Type B pancreatic cell (in vitro differentiated cells): ENCODE data around the gene ELL3. TPM values are rescaled to one million over a fixed set of nuclear protein-coding genes. Genes with fewer than 3 reads are reported as not detected.

Experiments used
- DNase-seq: peaks from one replicate; pipeline ENCODE4 v3.0.0; 2021; ENCODE audit warnings: mixed read lengths; ENCODE audit not compliant: unreplicated experiment; ENCODE audit errors: extremely low spot score
- H3K27ac Mint-ChIP-seq: 2 replicates; pipeline ENCODE4 v1.8.0; 2021; ENCODE audit warnings: mild to moderate bottlenecking, mixed read lengths
- H3K27me3 Mint-ChIP-seq: 2 replicates; pipeline ENCODE4 v1.8.0; 2021; ENCODE audit warnings: mixed read lengths
- H3K36me3 Mint-ChIP-seq: 2 replicates; pipeline ENCODE4 v1.8.0; 2021; ENCODE audit warnings: mixed read lengths
- H3K4me1 Mint-ChIP-seq: one replicate; pipeline ENCODE4 v1.8.0; 2021; ENCODE audit warnings: mixed read lengths; ENCODE audit not compliant: unreplicated experiment
- H3K4me3 Mint-ChIP-seq: 2 replicates; pipeline ENCODE4 v1.8.0; 2021; ENCODE audit warnings: mild to moderate bottlenecking, mixed read lengths
- H3K9me3 Mint-ChIP-seq: 2 replicates; pipeline ENCODE4 v1.8.0; 2021; ENCODE audit warnings: mixed read lengths
- CTCF ChIP-seq: fragments of 200-600 bp; sonication (generic); conservative IDR thresholded peaks from 2 replicates; pipeline ENCODE4 v1.5.0; 2021; ENCODE audit warnings: antibody characterized with exemption, mild to moderate bottlenecking
- microRNA-seq: library from miRNA; unstranded; fragments of <30 nt; microRNA quantifications from one replicate; pipeline ENCODE4, GENCODE V29; 2020
- total RNA-seq: library from RNA; stranded (reverse); gene quantifications from 2 replicates; pipeline ENCODE4 v1.2.1, GENCODE V29; 2021; ENCODE audit warnings: low replicate concordance

ELL3 gene
- total RNA-seq, 1 donor from 2014 or later = 4.1 TPM

DNA sequence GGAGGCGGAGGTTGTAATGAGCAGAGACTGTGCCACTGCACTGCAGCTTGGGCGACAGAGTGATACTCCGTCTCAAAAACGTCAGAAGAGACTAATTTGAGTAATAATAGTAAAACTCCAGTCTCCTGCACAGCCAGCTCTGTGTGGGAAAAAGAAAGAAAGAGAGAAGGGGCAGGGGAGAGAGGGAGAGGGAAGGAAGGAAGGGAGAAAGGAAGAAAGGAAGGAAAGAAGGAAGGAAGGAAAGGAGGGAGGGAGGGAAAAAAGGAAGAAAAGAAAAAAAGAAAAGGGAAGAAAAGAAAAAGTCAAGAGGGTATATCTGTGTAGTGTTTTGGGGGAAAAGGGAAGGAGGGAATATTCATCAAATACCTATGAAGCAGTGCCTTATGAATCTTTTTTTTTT lies 53.6 kb downstream of the ELL3 start:
- no peak overlapping the region for H3K4me3 Mint-ChIP-seq
- H3K4me1 Mint-ChIP-seq = no peaks in the 10 kb centered on the region
- no peak overlapping the region for H3K27ac Mint-ChIP-seq
- no peaks in the 10 kb centered on the region for H3K36me3 Mint-ChIP-seq
- no peaks in the 10 kb centered on the region for H3K9me3 Mint-ChIP-seq
- DNase-seq = no peak
- no peak for TF ChIP-seq CTCF
- peaks cover 3% of the 10 kb centered on the region for H3K27me3 Mint-ChIP-seq

Small RNAs within 50 kb of the gene (microRNA-seq; reads per million reads assigned to microRNA genes)
- gene MIR1282 = not detected

Other genes starting within 250 kb of the ELL3 start
- 58.2 and 87.0 TPM in 2 replicates for gene PPIP5K1, start 186.8 kb downstream of the ELL3 start, total RNA-seq
- gene CKMT1B, start 182.9 kb downstream of the ELL3 start, total RNA-seq = 41.2 and 73.2 TPM in 2 replicates
- gene STRC, start 158.2 kb downstream of the ELL3 start, total RNA-seq = 0.77 and 1.2 TPM in 2 replicates
- 5.1 and 9.1 TPM in 2 replicates for gene CATSPER2, start 128.1 kb downstream of the ELL3 start, total RNA-seq
- 37.3 and 79.5 TPM in 2 replicates for gene CKMT1A, start 83.1 kb downstream of the ELL3 start, total RNA-seq
- 508 and 604 TPM in 2 replicates for gene PDIA3, start 30.5 kb downstream of the ELL3 start, total RNA-seq
- 805 and 910 TPM in 2 replicates for gene SERF2, start 15.4 kb upstream of the ELL3 start, total RNA-seq
- 0.14 and 0.17 TPM in 2 replicates for gene SERINC4, start 23.3 kb upstream of the ELL3 start, total RNA-seq
- gene HYPK, start 23.6 kb upstream of the ELL3 start, total RNA-seq = 14.9 and 17.2 TPM in 2 replicates
- gene MFAP1, start 47.7 kb upstream of the ELL3 start, total RNA-seq = 36.6 and 37.4 TPM in 2 replicates
- gene WDR76, start 50.0 kb upstream of the ELL3 start, total RNA-seq = 5.7 and 16.9 TPM in 2 replicates